Common myeloid progenitor, CD34-positive (primary cell): ENCODE measurements around the gene MVB12B.

Source experiments
- CTCF ChIA-PET: fragments of 350-600 bp; sonication (Branson Sonifier 250); formaldehyde crosslinking; loops from one replicate; lab custom pipeline; 2021; ENCODE audit warnings: antibody characterized with exemption; lab: Charles Lee
- POLR2A ChIA-PET: fragments of 350-600 bp; sonication (Branson Sonifier 250); formaldehyde crosslinking; loops from one replicate; lab custom pipeline; 2021; ENCODE audit warnings: antibody characterized with exemption; lab: Charles Lee
- DNase-seq, 3 donors: peaks; one replicate each; pipeline versions ENCODE4 v3.0.0 to v3.0.0-alpha.2; 2013
- H3K27ac ChIP-seq, 2 experiments: 1 replicate in 1 of 2; 2 replicates in 1 of 2; pipeline ENCODE4 v1.7.0; 2013; ENCODE audit warnings: inconsistent platforms in 2 of 2, low read length in 2 of 2, mild to moderate bottlenecking in 2 of 2, low read depth in 1 of 2, moderate library complexity in 1 of 2; ENCODE audit not compliant: severe bottlenecking in 2 of 2, insufficient read depth in 1 of 2, poor library complexity in 1 of 2
- H3K27me3 ChIP-seq, 5 experiments: replicated peaks in 2 of 5; 1 replicate in 3 of 5; 2 replicates in 2 of 5; pipeline versions ENCODE4 v1.6.1 to v1.7.0; 2013; ENCODE audit warnings: low read length in 4 of 5, mild to moderate bottlenecking in 2 of 5, moderate library complexity in 2 of 5, inconsistent platforms in 1 of 5; ENCODE audit not compliant: insufficient read depth in 5 of 5, control insufficient read depth in 4 of 5
- H3K36me3 ChIP-seq, 4 experiments: 1 replicate in 2 of 4; 2 replicates in 2 of 4; pipeline versions ENCODE4 v1.6.1 to v1.7.0; 2013; ENCODE audit warnings: low read length in 3 of 4, control low read depth in 1 of 4, mild to moderate bottlenecking in 1 of 4; ENCODE audit not compliant: control insufficient read depth in 4 of 4, insufficient read depth in 4 of 4
- H3K4me1 ChIP-seq, 4 experiments: 1 replicate in 3 of 4; 2 replicates in 1 of 4; pipeline versions ENCODE4 v1.6.1 to v1.7.1; 2013; ENCODE audit warnings: low read length in 3 of 4, mild to moderate bottlenecking in 3 of 4, control low read depth in 1 of 4, inconsistent platforms in 1 of 4, moderate library complexity in 1 of 4; ENCODE audit not compliant: control insufficient read depth in 4 of 4, insufficient read depth in 4 of 4; ENCODE audit errors: control extremely low read depth in 1 of 4
- H3K4me3 ChIP-seq, 7 experiments: 1 replicate in 4 of 7; 2 replicates in 3 of 7; pipeline versions ENCODE4 v1.5.1 to v1.7.0; 2013; ENCODE audit warnings: mild to moderate bottlenecking in 7 of 7, low read length in 6 of 7, moderate library complexity in 6 of 7, inconsistent platforms in 2 of 7, low read depth in 2 of 7, control low read depth in 1 of 7; ENCODE audit not compliant: insufficient read depth in 4 of 7, control insufficient read depth in 1 of 7; ENCODE audit errors: extremely low read depth in 1 of 7
- H3K9me3 ChIP-seq, 5 experiments: 1 replicate in 4 of 5; 2 replicates in 1 of 5; pipeline versions ENCODE4 v1.6.1 to v1.7.1; 2013; ENCODE audit warnings: low read length in 4 of 5, mild to moderate bottlenecking in 2 of 5, inconsistent platforms in 1 of 5, low read depth in 1 of 5, moderate library complexity in 1 of 5; ENCODE audit not compliant: control insufficient read depth in 4 of 5, insufficient read depth in 2 of 5; ENCODE audit errors: control extremely low read depth in 1 of 5
- WGBS: methylation state at CpG from one replicate; pipeline ENCODE4 v1.1.5; 2013; ENCODE audit not compliant: insufficient coverage; 5-methylcytosine and 5-hydroxymethylcytosine counted together

Gene MVB12B

DNA sequence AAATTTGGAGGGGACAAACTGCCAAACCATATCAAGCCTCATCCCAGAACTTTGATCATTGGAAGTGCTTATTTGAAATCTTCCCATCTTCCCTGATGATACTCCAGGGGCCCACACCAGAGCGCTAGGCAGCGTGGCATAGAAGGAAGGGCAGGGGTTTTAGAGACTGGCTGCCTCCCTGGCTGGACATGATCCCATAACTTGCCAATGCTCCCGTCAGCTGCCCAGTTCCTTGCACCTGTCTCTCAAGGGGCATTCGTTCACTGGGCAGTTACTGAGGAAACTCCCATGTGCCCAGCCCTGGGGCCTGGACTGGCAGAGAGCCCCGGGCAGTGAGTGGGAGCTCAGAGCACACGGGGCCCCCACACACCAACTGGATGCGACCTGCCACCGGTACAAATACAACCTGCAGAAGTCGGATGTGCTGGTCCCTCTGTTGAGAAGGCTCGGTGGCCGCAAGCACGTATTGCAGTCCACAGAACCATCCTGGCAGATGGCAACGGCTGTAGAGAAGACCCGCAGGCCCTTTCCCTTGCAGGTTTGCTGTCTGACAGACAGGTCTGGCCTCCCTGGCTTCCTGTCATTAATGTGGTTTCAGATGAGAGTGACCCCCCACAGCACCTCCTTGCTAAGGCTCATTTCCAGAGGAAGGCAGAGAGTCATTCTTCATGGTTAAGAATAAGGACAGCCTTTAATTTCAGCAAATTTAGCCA, 122.4 kb downstream of the MVB12B start:
- Histone ChIP-seq H3K27me3 (no peaks in the 10 kb centered on the region), H3K9me3 (no peaks in the 10 kb centered on the region), H3K27ac (no peak overlapping the region), H3K4me3 (no peak overlapping the region), H3K4me1 (peaks cover 0 to 11% (median 0%) of the 10 kb centered on the region in 4 experiments), H3K36me3 (peaks cover 0 to 10% (median 0%) of the 10 kb centered on the region in 4 experiments)
- POLR2A ChIA-PET: no interaction called here
- peak in 2 of 3 donors; percentile 27 to 46 for DNase-seq
- CTCF ChIA-PET: interaction anchor here (0.9 to 1.4 kb wide), 2 partner anchors 11 to 127 kb away, joined by 3 to 5 read pairs; no protein-coding TSS in a partner anchor
- WGBS: 83% methylated on average over 13 of the region's 14 CpGs

DNA sequence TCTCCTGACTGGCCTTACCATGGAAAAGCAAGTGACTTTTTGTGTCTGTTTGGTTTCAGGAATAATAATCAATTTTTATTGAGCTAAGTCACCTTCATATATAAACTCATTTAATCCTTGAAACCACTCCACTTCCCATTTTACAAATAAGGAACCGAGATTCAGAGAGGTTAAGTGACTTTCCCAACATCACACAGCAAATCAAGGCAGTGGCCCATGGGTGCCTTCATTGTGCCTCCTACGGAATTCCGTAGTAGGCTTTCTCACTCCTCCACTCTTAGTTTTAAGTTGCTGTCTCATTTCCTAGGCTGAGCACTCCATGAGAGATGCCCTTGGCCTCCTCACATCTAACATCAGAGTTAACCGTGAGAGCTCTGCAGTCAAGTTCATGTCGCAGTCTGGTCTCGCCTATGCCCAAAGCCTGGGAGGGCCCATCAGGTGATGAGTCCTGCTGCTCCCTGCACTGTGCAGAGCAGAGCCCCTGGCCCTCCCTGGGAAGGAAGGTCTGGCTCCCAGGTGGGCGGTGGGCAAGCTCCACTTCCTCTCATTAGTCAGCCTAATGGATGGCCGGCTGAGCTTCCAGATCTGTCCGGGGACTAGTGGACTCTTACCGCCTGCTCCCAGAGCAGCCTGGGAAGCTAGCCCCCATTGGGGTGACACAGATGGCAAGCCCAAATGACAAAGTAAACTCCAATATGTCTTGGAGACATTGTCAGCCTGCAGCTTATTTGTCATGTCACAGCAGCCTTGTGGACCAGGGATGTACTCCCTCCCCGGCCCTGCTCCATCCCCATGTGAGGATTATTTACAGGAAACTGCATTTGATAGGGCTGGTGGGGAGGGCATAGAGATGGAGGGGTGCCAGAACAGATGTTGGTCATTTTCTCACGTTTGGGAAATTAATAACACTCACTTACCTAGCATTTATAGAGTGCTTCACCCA, 123.4 kb downstream of the MVB12B start:
- Histone ChIP-seq H3K27ac (no peak overlapping the region), H3K9me3 (no peaks in the 10 kb centered on the region), H3K4me3 (no peak overlapping the region), H3K4me1 (peaks cover 0 to 11% (median 0%) of the 10 kb centered on the region in 4 experiments), H3K27me3 (no peaks in the 10 kb centered on the region), H3K36me3 (peaks cover 0 to 10% (median 0%) of the 10 kb centered on the region in 4 experiments)
- DNase-seq: no peak
- ChIA-PET CTCF (interaction anchor here (1.1 to 2.6 kb wide), 4 partner anchors 13 to 41 kb away, joined by 3 to 8 read pairs (median 6); no protein-coding TSS in a partner anchor), POLR2A (interaction anchor here (0.6 kb wide), 1 partner anchor 22 kb away, joined by 5 read pairs; no protein-coding TSS in a partner anchor)
- WGBS: 92% methylated on average over 12 of the region's 12 CpGs

DNA sequence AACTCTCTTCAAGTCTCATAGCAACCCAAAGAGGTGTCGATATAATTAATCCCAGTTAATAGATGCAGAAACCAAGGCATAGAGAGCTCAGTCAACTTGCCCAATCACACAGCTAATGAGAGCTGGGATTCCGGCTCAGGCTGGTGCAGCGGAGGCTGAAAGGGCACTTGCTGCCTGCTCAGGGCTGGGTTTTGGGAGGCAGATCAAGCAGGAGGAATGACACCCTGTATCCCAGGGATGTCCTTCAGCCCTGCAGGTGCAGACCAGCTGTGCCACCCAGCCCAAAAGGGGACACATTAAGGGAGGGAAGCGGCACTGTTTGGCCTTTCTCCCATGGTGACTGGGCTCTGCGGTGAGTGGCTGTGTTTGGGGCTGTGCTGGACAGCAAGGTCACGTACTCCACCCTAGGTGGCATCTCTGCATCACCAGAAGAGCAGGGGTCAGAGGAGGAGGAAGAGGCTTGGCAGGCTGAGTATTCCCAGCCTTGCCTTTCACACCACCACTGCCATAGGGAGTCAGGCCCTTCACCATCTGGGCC, 124.1 kb downstream of the MVB12B start:
- 100% methylated on average over 4 of the region's 6 CpGs for WGBS
- Histone ChIP-seq H3K4me3 (no peak overlapping the region), H3K36me3 (peaks cover 0 to 10% (median 0%) of the 10 kb centered on the region in 4 experiments), H3K9me3 (no peaks in the 10 kb centered on the region), H3K27me3 (no peaks in the 10 kb centered on the region), H3K4me1 (peaks cover 0 to 11% (median 0%) of the 10 kb centered on the region in 4 experiments), H3K27ac (no peak overlapping the region)
- ChIA-PET CTCF (interaction anchor here (1.1 to 2.6 kb wide), 4 partner anchors 12 to 41 kb away, joined by 3 to 8 read pairs (median 6); no protein-coding TSS in a partner anchor), POLR2A (interaction anchor here (0.6 kb wide), 1 partner anchor 21 kb away, joined by 5 read pairs; no protein-coding TSS in a partner anchor)
- no peak for DNase-seq

DNA sequence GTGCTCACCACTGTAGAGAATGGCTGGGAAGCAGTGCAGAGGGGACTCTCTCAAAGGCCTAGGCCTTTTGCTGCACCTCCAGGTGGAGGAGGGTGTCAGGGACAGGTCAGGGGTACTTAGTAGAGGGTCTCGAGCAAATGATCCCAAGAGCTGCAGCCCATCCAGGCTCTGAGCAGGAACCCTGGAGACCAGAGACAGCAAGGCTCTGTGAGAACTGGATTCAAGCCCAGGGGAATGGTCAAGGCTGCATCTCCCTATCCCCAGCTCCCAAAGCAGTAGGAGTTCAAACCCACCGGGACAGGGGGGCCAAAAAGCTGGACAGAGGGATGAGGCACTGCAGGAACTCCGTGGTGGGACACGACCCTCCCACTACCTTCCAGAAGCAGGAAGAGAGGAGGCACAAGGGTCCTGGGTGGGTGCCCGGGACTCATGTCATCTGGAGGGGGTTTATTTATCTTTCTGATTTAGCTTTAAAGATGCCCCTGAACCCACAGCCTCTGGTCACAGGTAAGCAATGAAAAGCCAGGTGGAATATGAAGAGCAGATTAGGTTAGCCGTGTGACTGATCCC, 124.8 kb downstream of the MVB12B start:
- POLR2A ChIA-PET: no interaction called here

DNA sequence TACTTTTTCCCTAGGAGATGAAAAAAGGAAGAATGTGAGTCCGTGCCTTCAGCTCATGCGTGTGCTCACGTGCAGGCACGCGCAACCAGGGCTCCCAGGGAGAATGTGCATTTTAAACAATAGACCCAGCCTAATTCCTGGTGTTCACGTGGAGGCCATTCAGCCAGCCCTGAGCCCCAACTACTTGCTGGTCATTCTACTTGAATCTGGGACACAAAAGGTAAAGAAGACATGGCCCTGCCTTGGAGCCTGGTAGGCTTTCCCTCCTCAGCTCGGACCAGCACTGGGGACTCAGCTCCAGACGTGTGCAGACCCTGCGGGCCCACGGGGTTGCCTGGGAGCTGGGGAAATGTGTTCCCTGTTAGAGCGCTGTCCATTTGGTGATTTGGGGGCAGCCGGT, 125.5 kb downstream of the MVB12B start:
- no peak overlapping the region for H3K27ac ChIP-seq
- peaks cover 0 to 10% (median under 1%) of the 10 kb centered on the region in 4 experiments for H3K36me3 ChIP-seq
- H3K4me3 ChIP-seq: no peak overlapping the region
- DNase-seq: no peak
- POLR2A ChIA-PET: no interaction called here
- CTCF ChIA-PET: interaction anchor here (0.9 to 2.6 kb wide), 2 partner anchors 30 to 38 kb away, joined by 5 to 8 read pairs; no protein-coding TSS in a partner anchor
- H3K27me3 ChIP-seq: no peaks in the 10 kb centered on the region
- H3K9me3 ChIP-seq: no peaks in the 10 kb centered on the region
- H3K4me1 ChIP-seq: peaks cover 0 to 11% (median 0%) of the 10 kb centered on the region in 4 experiments
- whole genome bisulfite sequencing: 98% methylated on average over 11 of the region's 12 CpGs

More for the DNA sequence above, 124.8 kb downstream of the MVB12B start:
- H3K9me3 ChIP-seq: no peaks in the 10 kb centered on the region
- no peak overlapping the region for H3K27ac ChIP-seq
- 87% methylated on average over 5 of the region's 6 CpGs for WGBS
- H3K36me3 ChIP-seq: peaks cover 0 to 10% (median under 1%) of the 10 kb centered on the region in 4 experiments
- H3K27me3 ChIP-seq: no peaks in the 10 kb centered on the region
- no peak overlapping the region for H3K4me3 ChIP-seq
- peaks cover 0 to 11% (median 0%) of the 10 kb centered on the region in 4 experiments for H3K4me1 ChIP-seq
- no peak for DNase-seq
- CTCF ChIA-PET: interaction anchor here (0.9 to 2.6 kb wide), 4 partner anchors 11 to 39 kb away, joined by 3 to 8 read pairs (median 6); no protein-coding TSS in a partner anchor

DNA sequence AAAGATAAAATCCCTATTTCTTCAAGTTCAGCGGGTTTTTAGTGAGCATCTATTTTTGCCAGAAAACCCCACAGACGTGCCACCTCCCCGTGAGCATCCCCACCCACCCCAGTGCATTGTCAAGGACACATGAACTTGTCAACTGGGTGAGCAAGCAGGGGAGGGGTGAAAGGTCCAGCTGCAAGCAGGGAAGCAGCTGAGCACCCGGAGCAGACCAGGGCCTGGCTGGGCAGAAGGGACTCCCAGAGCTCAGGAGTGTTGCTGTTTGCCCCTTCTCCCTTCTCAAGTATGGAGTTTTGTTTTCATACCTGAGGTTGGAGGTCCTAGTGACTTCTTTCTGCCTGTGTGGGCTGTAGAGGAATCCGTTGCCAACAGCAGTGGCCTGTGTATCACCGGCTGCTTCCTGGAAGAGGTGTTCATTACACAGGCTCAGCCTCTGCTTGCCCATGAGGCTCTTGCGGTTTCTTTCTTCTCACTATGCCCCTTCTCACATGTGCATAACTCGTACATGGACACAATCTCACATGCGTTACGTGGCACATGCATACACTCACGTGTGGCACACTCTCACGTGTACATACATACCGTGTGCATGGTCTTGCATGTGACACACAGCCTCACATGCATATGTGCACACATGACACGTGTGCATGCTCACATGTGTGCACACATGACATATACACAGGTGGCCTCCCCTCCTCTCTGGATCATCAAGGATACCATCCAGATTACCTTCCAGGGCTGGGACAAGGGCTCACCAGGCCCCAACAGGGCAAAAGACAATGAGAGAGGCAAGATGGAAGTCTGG, 126.7 kb downstream of the MVB12B start:
- no peaks in the 10 kb centered on the region for H3K27me3 ChIP-seq
- peaks cover 0 to 11% (median 0%) of the 10 kb centered on the region in 4 experiments for H3K4me1 ChIP-seq
- WGBS: 94% methylated on average over 13 of the region's 14 CpGs
- DNase-seq: no peak
- H3K9me3 ChIP-seq: no peaks in the 10 kb centered on the region
- CTCF ChIA-PET: interaction anchor here (1.3 kb wide), 1 partner anchor 16 kb away, joined by 3 read pairs; no protein-coding TSS in a partner anchor
- peaks cover 0 to 7% (median under 1%) of the 10 kb centered on the region in 4 experiments for H3K36me3 ChIP-seq
- H3K4me3 ChIP-seq: no peak overlapping the region
- POLR2A ChIA-PET: no interaction called here
- H3K27ac ChIP-seq: no peak overlapping the region
